C1 segment of cervical spinal cord (tissue), 14 donors: ENCODE measurements around the gene GPR50.
A peak's percentile ranks its signal among the peaks of the same experiment; 100 is the strongest.

Experiments used
- DNase-seq, 14 donors: peaks; one replicate each; lab custom pipeline; 2025; lab: John Stamatoyannopoulos, UW

The GPR50 gene

GRCh38 chrX:151176231-151176750, at the start of gene GPR50:
Gene GPR50, plus strand, starts transcription at chrX:151176584. Its CDS starts 138 bp downstream, at chrX:151176722.
- no peak for DNase-seq

DNA sequence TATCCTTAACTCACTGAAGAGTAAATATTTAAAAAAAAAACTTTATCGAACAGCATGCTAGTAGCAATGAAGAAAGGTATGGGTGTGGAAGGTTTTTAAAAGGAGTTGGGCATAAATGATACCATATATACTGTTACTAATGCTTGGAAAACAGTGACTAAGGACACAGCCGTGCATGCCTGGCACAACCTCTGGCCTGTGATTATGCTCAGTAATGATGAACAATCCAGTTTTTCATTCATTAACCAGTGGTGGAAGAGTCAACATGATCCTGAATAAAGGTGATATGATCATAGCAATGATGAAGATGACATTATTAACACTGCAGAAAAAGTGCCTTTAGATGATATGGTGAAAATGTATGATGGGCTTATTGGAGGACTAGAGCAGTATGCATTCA, 43.9 kb upstream of the GPR50 start:
- DNase-seq = no peak

DNA sequence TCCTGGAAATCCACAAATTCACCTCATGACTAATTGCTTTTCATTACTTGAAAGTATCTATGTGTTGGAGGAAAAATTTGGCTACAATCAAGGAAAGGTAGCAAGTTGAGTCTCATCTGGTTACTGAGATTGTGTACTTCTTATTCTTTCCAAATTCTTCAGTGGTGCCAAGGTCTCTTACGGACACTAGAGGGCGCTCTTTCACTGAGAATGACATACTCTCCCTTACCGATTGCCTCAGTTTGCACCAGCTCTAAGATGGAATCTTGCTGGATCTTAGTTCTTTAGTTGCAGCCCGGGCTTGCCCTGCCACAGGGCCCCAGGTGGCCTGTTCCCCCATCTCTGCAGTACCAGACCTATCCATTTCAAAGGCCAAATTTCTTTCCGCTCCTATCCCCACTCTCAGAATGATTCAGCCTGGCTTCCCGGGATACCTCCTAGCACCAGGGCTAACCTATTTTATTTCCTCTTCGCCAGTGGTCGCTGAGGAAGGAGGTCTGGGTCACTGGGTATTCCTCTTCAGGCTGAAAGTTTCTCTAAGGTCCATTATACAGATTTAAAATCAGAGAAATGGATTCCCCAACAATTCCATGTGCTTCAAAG, 24.6 kb upstream of the GPR50 start:
- peak in 2 of 14 donors; percentile 5 to 13 for DNase-seq

DNA sequence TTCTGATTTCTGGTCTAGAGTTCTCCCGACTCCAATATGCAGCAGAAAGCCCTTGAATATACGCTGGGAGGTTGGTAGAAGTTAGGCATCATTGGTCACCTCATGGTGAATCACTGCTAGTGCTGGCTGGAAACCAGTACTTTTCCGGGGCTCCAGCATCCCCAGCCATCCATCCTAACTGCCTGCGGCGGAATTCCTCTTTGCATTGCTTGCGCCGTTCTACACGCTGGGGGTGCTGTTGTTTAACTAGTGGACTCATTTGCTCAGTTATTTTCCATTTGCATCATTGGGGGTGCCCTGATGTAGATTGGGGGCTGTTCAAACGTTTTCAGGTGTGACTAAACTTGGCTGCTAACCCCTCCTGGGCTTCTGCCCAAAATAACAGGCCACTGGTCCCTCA, 23.3 kb upstream of the GPR50 start:
- peak in 1 of 14 donors; percentile 0 for DNase-seq

DNA sequence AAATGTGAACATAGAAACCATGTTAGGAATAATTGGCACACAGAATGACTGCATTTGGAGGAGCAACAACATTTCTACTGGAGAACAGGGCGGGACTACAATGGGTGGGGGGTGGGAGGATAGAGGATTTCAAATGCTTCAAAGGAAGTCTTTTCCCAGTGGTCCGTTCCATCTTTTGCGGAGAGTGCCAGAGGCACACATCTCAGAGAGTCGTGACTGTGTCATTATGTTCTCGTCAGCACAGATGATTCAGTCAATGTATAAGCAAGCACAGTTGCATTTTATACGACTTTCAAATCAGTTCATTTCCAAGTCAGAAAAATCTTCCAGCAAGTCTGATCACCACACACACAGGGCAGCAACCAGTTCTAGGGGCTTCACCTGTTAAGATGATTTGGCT, 22.7 kb upstream of the GPR50 start:
- no peak for DNase-seq

GRCh38 chrX:151155234-151155633, 21.1 kb upstream of the GPR50 start:
- no peak for DNase-seq

DNA sequence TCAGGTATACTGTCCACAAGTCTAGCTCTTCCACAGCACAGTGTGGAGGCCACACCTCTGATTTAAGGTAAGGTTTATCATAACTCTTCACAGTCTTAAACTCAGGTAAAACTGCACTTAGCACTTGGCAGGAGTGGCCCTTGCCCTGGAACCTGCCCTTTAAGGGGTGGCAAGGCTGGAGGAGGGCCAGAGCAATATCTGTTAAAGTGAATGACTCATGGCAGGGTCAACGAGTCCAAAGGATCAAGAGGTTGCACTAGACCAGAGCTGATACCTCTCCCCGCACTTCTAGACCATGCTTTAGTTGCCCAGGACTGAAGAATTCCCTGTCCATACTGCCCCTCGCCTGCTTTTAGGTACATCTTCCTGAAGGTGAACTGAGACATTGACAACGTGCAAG, 14.7 kb upstream of the GPR50 start:
- no peak for DNase-seq

DNA sequence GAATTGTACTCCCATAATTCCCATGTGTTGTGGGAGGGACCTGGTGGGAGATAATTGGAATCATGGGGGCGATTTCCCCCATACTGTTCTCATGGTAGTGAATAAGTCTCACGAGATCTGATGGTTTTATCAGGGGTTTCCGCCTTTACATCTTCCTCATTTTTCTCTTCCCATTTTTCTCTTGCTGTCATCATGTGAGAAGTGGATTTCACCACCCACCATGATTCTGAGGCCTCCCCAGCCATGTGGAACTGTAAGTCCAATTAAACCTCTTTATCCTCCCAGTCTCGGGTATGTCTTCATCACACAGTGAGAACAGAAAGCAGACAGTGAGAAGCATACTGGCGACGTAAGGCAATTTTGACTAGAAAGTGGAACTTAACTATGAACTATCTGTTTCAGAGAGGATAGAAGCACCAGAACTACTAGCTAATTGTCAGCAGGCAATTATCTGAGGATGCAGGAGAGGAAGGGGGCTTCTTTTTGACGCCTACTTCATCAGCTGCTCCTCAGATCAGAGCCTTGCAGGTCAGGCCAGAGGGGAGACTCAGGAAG, 8.5 kb upstream of the GPR50 start:
- no peak for DNase-seq

DNA sequence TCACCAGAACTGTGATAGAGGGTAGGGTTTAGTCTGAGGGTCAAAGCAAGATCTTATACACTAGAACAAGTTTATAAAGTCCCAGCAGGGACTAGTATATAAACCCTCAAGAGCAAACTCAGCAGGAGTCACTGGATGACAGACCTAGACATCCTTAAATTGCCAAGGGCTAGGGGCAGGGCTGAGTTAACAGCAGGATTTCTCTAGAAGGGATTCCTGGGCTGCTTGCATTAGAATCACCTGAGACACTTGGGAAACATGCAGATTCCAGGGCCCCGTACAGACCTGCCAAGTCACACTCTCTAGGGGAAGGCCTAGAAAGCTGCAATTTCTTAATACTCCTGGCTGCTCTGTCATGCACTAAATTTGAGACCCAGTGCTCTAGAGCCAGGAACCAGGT, 6.6 kb upstream of the GPR50 start:
- no peak for DNase-seq

DNA sequence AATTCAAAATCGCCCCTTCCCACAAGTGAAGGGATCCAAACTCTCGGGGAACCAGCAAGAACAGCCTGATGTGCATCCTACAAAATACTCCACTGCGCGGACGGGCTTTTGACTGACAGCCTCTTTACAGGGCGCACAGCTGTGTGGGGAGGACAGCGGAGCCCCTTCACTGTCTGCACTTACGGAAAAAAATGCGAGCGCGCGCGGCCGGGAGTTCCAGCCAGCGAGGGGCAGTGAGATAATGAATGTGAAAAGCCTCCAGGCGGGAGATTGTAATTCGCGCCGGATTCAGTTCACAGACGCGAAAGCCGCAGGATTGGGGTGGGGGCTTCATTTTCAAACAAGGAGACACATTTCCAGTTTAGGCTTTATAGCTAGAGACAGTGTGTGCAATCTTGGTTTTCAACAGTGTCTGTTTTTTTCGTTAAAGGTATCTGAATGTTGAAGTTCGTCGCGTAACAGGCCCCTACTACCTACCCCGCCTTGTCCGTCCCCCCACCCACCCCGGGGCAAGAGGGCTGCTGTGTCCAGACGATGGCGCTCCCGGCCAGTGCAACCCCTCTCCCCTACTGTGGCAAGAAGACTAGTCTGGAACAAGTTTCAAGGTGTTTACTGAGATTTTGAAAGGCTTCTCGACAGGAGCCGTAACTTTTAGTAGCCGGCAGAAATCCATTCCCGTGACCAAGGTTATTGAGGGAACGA, 1.7 kb upstream of the GPR50 start:
- DNase-seq = no peak

DNA sequence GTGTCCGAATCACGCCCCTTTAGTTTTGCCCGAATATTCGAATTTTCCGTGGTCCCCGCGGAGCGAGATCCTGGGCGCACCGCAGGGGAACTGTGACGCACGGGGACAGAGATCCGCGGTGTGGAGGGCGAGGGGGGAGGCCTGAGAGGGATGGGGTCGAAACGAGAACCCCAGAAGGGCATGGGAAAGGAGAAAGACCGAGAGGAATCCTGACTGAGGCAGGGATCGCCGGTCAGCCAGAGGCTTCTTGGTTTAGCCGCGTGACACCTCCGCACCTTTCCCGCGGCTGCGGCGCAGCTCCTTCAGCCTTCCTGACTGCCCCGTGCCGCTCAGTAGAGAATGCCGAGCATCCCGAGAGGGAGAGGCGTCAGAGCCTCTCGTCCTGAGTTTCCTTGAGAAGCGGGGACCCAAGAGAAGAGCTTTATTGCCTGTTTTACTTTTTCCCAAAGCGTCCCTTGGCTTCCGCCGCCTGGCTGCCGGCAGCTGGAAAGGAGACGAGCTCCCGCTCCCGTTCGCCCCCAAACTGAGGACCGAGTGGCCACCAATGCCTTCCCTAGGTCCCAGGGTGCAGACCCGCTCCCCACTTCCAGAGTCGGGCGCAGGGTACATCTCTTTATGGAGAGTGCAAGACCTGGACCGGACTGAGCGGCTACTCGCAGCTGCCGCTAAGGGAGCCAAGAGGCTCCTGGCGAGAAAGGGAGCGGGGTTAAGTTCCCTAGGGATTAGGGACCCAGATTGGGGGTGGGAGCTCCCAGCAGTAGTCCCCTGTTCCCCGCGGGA, 911 bp upstream of the GPR50 start:
- no peak for DNase-seq

GRCh38 chrX:151177141-151178027, 1.0 kb downstream of the GPR50 start:
- no peak for DNase-seq

GRCh38 chrX:151178746-151179145, 2.4 kb downstream of the GPR50 start:
- no peak for DNase-seq

GRCh38 chrX:151180400-151180799, 4.0 kb downstream of the GPR50 start:
- no peak for DNase-seq

- DNase-seq = no peak
Measured at GRCh38 chrX:151181088-151181487, 4.7 kb downstream of the GPR50 start.

DNA sequence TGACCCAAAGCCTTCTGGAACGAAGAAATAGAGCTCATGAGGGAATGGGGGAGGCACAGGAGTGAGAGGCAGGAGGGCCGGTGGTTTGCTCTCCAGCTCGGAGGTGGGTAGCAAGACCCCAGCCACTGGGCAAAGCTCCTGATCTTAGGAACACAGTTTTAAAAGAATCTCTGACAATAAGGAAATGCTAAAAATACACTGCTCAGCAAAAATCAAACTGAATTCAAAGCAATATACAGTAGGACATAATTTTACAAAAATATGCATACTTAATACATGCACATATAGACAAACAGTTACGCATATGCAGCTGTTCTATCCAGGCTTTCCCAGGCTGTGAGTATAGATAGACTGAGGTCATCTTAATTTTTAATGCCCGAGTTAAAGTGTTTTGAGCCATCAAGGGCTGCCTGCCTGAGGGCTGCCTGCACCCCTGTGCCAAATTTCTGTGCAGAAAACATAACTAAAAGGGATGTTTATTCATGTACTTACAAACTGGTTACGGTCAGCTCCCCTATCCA, 6.9 kb downstream of the GPR50 start:
- no peak for DNase-seq

DNA sequence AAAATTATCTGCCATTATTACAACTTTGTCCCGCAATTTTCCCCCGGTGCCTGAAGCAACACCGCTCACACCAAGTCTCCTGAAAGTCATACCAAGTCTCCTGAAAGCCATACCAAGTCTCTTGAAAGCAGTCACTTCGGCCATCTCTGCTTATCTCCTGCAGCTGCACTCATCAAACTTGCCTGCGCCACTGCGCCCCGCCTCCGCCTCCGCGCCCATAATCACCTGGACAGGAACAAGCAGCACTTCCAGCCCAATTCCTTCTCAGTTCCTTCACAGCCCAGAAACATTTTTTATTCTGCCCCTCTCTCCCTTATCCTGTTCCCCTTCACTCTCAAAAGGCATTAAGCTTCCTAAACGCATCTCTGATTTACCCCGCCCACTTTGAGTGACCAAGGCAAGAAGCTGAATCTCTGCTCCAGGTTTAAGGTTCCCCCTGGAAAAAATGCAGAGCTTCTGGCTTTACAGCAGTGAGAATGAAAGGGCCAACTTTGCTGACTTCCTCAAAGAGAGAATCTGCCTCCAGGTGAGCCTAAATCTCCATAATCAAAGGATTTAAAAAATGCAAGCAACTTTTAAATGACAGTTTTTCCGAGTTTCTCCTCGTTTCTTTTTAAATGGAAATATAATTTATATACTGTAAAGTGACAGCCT, 7.7 kb downstream of the GPR50 start:
- DNase-seq = no peak

DNA sequence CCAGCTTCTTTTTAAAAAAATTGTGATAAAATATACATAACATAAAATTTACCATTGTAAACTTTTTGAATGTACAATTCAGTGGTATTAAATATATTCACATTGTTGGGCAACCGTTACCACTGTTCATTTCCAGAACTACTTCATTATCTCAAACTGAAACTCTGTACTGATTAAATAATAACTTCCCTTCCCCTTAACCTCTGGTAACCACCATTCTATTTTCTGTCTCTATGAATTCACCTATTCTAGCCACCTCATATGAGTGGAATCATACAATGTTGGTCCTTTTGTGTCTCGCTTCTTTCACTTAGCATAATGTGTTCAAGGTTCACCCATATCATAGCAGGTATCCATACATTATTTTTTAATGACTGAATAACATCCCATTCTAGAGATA, 8.3 kb downstream of the GPR50 start:
- DNase-seq = no peak

DNA sequence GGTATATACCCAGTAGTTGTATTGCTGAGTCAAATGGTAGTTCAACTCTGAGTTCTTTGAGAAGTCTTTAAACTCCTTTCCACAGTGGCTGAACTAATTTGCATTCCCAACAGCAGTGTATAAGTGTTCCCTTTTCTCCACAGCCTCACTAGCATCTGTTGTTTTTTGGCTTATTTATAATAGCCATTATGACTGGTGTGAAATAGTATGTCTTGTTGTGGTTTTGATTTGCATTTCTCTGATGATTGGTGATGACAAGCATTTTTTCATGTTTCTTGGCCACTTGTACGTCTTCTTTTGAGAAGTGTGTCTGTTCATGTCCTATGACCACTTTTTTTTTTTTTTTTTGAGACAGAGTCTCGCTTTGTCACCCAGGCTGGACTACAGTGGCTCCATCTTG, 30.5 kb downstream of the GPR50 start:
- DNase-seq = no peak

- no peak for DNase-seq
Measured at GRCh38 chrX:151225843-151226242, 49.5 kb downstream of the GPR50 start.
